ENCODE results near the gene LSM14B. TPM values are rescaled to one million over a fixed set of nuclear protein-coding genes. Genes with fewer than 3 reads are reported as not detected.

The LSM14B gene
- total RNA-seq, 1 experiment from 2014 or later: 51.8 TPM

- Histone ChIP-seq H2AFZ (ENCODE audit: low read length) (no peak overlapping the region), H3K9me2 (replicated peaks; ENCODE audit: low read length) (no peaks in the 10 kb centered on the region), H3K4me1 (ENCODE audit: insufficient read depth, low read length) (peaks cover 31% of the 10 kb centered on the region), H3K36me3 (ENCODE audit: low read depth, low read length) (peaks cover 15% of the 10 kb centered on the region), H4K20me1 (ENCODE audit: low read length) (peaks cover 30% of the 10 kb centered on the region), H3K4me3 (ENCODE audit: low read length) (no peak overlapping the region), H3K4me2 (ENCODE audit: low read length) (no peak overlapping the region), H3K79me2 (ENCODE audit: low read length) (peaks cover 78% of the 10 kb centered on the region), H3K9me3 (ENCODE audit: low read length) (no peaks in the 10 kb centered on the region), H3K27ac (ENCODE audit: low read length) (no peak overlapping the region), H3K9ac (ENCODE audit: low read length) (no peak overlapping the region), H3F3A (ENCODE audit: low read length, unreplicated experiment) (no peaks in the 10 kb centered on the region), H3K27me3 (ENCODE audit: low read length) (no peaks in the 10 kb centered on the region)
- CTCF ChIA-PET: no interaction called here
- POLR2A ChIA-PET (ENCODE audit: unreplicated experiment): no interaction called here
- intact Hi-C loops (cut with micrococcal nuclease): no loop called here
- no TSS peak for BruUV-seq (replicated peaks)
- ATAC-seq (no peak), DNase-seq (no peak)
- no peak for TF ChIP-seq EZH2phosphoT487 (IDR thresholded peaks at IDR 0.05; ENCODE audit: borderline replicate concordance, low read length)
- TF ChIP-seq EZH2 (IDR thresholded peaks at IDR 0.05; ENCODE audit: low read length, unreplicated experiment): no peak
- no peak for TF ChIP-seq CTCF (conservative IDR thresholded peaks at IDR 0.05; ENCODE audit: low read depth, low read length)
Observed at GRCh38 chr20:62156254-62156556, 33.9 kb downstream of the LSM14B start.

- Histone ChIP-seq H3K27me3 (ENCODE audit: low read length) (no peaks in the 10 kb centered on the region), H3K36me3 (ENCODE audit: low read depth, low read length) (peaks cover 20% of the 10 kb centered on the region), H3K4me3 (ENCODE audit: low read length) (no peak overlapping the region), H3F3A (ENCODE audit: low read length, unreplicated experiment) (no peaks in the 10 kb centered on the region), H3K9me3 (ENCODE audit: low read length) (no peaks in the 10 kb centered on the region), H2AFZ (ENCODE audit: low read length) (no peak overlapping the region), H3K79me2 (ENCODE audit: low read length) (peaks cover 72% of the 10 kb centered on the region), H4K20me1 (ENCODE audit: low read length) (peaks cover 30% of the 10 kb centered on the region), H3K9ac (ENCODE audit: low read length) (no peak overlapping the region), H3K9me2 (replicated peaks; ENCODE audit: low read length) (no peaks in the 10 kb centered on the region), H3K4me1 (ENCODE audit: insufficient read depth, low read length) (peaks cover 34% of the 10 kb centered on the region), H3K4me2 (ENCODE audit: low read length) (no peak overlapping the region), H3K27ac (ENCODE audit: low read length) (no peak overlapping the region)
- CTCF ChIA-PET: no interaction called here
- intact Hi-C loops (cut with micrococcal nuclease): no loop called here
- BruUV-seq (replicated peaks): no TSS peak
- no peak for ATAC-seq
- TF ChIP-seq EZH2 (IDR thresholded peaks at IDR 0.05; ENCODE audit: low read length, unreplicated experiment) (no peak), CTCF (conservative IDR thresholded peaks at IDR 0.05; ENCODE audit: low read depth, low read length) (peak; percentile 68)
- POLR2A ChIA-PET (ENCODE audit: unreplicated experiment): no interaction called here
- DNase-seq: peak; percentile 34
Observed at GRCh38 chr20:62156592-62157386, 34.5 kb downstream of the LSM14B start.

- Histone ChIP-seq H3K36me3 (ENCODE audit: low read depth, low read length) (peaks cover 21% of the 10 kb centered on the region), H3K27ac (ENCODE audit: low read length) (no peak overlapping the region), H2AFZ (ENCODE audit: low read length) (no peak overlapping the region), H3K4me1 (ENCODE audit: insufficient read depth, low read length) (peaks cover 34% of the 10 kb centered on the region), H3K9me2 (replicated peaks; ENCODE audit: low read length) (no peaks in the 10 kb centered on the region), H3F3A (ENCODE audit: low read length, unreplicated experiment) (no peaks in the 10 kb centered on the region), H3K79me2 (ENCODE audit: low read length) (peaks cover 65% of the 10 kb centered on the region), H3K9ac (ENCODE audit: low read length) (no peak overlapping the region), H3K9me3 (ENCODE audit: low read length) (no peaks in the 10 kb centered on the region), H3K4me2 (ENCODE audit: low read length) (no peak overlapping the region), H4K20me1 (ENCODE audit: low read length) (peaks cover 25% of the 10 kb centered on the region), H3K27me3 (ENCODE audit: low read length) (no peaks in the 10 kb centered on the region), H3K4me3 (ENCODE audit: low read length) (no peak overlapping the region)
- DNase-seq (no peak), ATAC-seq (no peak)
- TF ChIP-seq CTCF (conservative IDR thresholded peaks at IDR 0.05; ENCODE audit: low read depth, low read length): no peak
- no peak for TF ChIP-seq EZH2phosphoT487 (IDR thresholded peaks at IDR 0.05; ENCODE audit: borderline replicate concordance, low read length)
- TF ChIP-seq EZH2 (IDR thresholded peaks at IDR 0.05; ENCODE audit: low read length, unreplicated experiment): no peak
- ChIA-PET POLR2A (ENCODE audit: unreplicated experiment) (no interaction called here), CTCF (no interaction called here)
- intact Hi-C loops (cut with micrococcal nuclease): no loop called here
- no TSS peak for BruUV-seq (replicated peaks)
Observed at GRCh38 chr20:62157387-62158087, 35.3 kb downstream of the LSM14B start.
